ENCODE data around the gene EXOC4.

GRCh38 chr7:134083766-134084487 lies 831.0 kb downstream of the EXOC4 start:
- no peak for TF ChIP-seq CTCF (conservative IDR thresholded peaks at IDR 0.05 in 1 of 2, IDR thresholded peaks at IDR 0.05 in 1 of 2; ENCODE audit: low read depth in 1 of 2, low read length in 2 of 2)
- no peak for TF ChIP-seq EZH2 (IDR thresholded peaks at IDR 0.05; ENCODE audit: low read length, missing control alignments)

Data from fibroblast of lung (primary cell).